ENCODE data around the gene LARGE1.

GRCh38 chr22:33362702-33363101, 557.6 kb downstream of the LARGE1 start:
- TF ChIP-seq ZNF740 (CRISPR knock-in tag; IDR thresholded peaks at IDR 0.05): no peak
- TF ChIP-seq ZNF740 (tag; IDR thresholded peaks at IDR 0.05): no peak
- no peak for TF ChIP-seq FOXK2 (conservative IDR thresholded peaks at IDR 0.05 in 1 of 2, IDR thresholded peaks at IDR 0.05 in 1 of 2; ENCODE audit: low read depth in 2 of 2)
- TF ChIP-seq CTCF (IDR thresholded peaks at IDR 0.05 in 2 of 3, conservative IDR thresholded peaks at IDR 0.05 in 1 of 3; ENCODE audit: insufficient read depth in 2 of 3, low read depth in 1 of 3, low read length in 3 of 3): no peak
- TF ChIP-seq SMC3 (conservative IDR thresholded peaks at IDR 0.05; ENCODE audit: insufficient read depth, low read depth, low read length): no peak
- no peak for TF ChIP-seq BRF1 (IDR thresholded peaks at IDR 0.05; ENCODE audit: borderline replicate concordance, extremely low read depth, insufficient read length)
- TF ChIP-seq ZNF121 (CRISPR knock-in tag; conservative IDR thresholded peaks at IDR 0.05): no peak
- no peak for TF ChIP-seq ZBTB8A (IDR thresholded peaks at IDR 0.05; ENCODE audit: partially characterized antibody)
- no peak for TF ChIP-seq FOXM1 (IDR thresholded peaks at IDR 0.05; ENCODE audit: low read depth)
- TF ChIP-seq FOXM1 (CRISPR knock-in tag; IDR thresholded peaks at IDR 0.05; ENCODE audit: low read depth): no peak
- TF ChIP-seq ZNF766 (CRISPR knock-in tag; conservative IDR thresholded peaks at IDR 0.05): no peak

Measured in K562 (cell line).